ENCODE data around the gene PSMA5.

Gene PSMA5

GRCh38 chr1:109379422-109379821 lies 46.8 kb downstream of the PSMA5 start:
- TF ChIP-seq TCF12 (IDR thresholded peaks at IDR 0.05; ENCODE audit: low read depth): no peak
- no peak for TF ChIP-seq RAD21 (IDR thresholded peaks at IDR 0.05; ENCODE audit: low read depth)
- TF ChIP-seq NFIC (IDR thresholded peaks at IDR 0.05): no peak
- no peak for TF ChIP-seq USF1 (IDR thresholded peaks at IDR 0.05)
- no peak for TF ChIP-seq CREB1 (IDR thresholded peaks at IDR 0.05; ENCODE audit: low read depth)
- no peak for TF ChIP-seq TEAD4 (IDR thresholded peaks at IDR 0.05)
- no peak for TF ChIP-seq YY1 (IDR thresholded peaks at IDR 0.05; ENCODE audit: low read depth)
- TF ChIP-seq CEBPB (IDR thresholded peaks at IDR 0.05): no peak
- no peak for TF ChIP-seq TAF1 (IDR thresholded peaks at IDR 0.05; ENCODE audit: low read depth)
- no peak for TF ChIP-seq EP300 (IDR thresholded peaks at IDR 0.05; ENCODE audit: borderline replicate concordance)
- TF ChIP-seq EGR1 (IDR thresholded peaks at IDR 0.05): no peak
- no peak for TF ChIP-seq FOXM1 (IDR thresholded peaks at IDR 0.05; ENCODE audit: borderline replicate concordance, low read depth)
- no peak for TF ChIP-seq ZBTB7A (IDR thresholded peaks at IDR 0.05; ENCODE audit: low read depth)

DNA sequence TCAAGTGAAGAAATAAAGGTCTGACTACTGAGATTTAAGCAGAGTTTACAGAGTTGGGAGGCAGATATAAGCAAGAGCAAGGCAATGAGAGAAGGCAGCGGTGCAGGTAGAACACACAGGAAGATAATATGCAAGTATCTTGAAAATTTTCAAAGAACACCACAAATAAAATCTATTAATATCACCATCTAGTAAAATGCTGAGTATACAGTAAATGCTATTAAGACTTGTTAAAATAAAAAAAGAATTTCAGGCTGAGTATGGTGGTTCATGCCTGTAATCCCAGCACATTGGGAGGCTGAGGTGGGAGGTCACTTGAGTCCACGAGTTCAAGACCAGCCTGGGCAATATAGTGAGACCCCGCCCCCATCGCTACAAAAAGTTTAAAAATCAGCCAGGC lies 48.5 kb downstream of the PSMA5 start:
- TF ChIP-seq TAF1 (IDR thresholded peaks at IDR 0.05; ENCODE audit: low read depth) (no peak), YY1 (IDR thresholded peaks at IDR 0.05; ENCODE audit: low read depth) (no peak), RAD21 (IDR thresholded peaks at IDR 0.05; ENCODE audit: low read depth) (no peak), USF1 (IDR thresholded peaks at IDR 0.05) (no peak), FOXM1 (IDR thresholded peaks at IDR 0.05; ENCODE audit: borderline replicate concordance, low read depth) (no peak), EGR1 (IDR thresholded peaks at IDR 0.05) (no peak), TCF12 (IDR thresholded peaks at IDR 0.05; ENCODE audit: low read depth) (no peak), EP300 (IDR thresholded peaks at IDR 0.05; ENCODE audit: borderline replicate concordance) (no peak), CEBPB (IDR thresholded peaks at IDR 0.05) (no peak), ZBTB7A (IDR thresholded peaks at IDR 0.05; ENCODE audit: low read depth) (no peak), TEAD4 (IDR thresholded peaks at IDR 0.05) (no peak), NFIC (IDR thresholded peaks at IDR 0.05) (no peak), CREB1 (IDR thresholded peaks at IDR 0.05; ENCODE audit: low read depth) (no peak)
- TF ChIP-seq, protein P1, sequence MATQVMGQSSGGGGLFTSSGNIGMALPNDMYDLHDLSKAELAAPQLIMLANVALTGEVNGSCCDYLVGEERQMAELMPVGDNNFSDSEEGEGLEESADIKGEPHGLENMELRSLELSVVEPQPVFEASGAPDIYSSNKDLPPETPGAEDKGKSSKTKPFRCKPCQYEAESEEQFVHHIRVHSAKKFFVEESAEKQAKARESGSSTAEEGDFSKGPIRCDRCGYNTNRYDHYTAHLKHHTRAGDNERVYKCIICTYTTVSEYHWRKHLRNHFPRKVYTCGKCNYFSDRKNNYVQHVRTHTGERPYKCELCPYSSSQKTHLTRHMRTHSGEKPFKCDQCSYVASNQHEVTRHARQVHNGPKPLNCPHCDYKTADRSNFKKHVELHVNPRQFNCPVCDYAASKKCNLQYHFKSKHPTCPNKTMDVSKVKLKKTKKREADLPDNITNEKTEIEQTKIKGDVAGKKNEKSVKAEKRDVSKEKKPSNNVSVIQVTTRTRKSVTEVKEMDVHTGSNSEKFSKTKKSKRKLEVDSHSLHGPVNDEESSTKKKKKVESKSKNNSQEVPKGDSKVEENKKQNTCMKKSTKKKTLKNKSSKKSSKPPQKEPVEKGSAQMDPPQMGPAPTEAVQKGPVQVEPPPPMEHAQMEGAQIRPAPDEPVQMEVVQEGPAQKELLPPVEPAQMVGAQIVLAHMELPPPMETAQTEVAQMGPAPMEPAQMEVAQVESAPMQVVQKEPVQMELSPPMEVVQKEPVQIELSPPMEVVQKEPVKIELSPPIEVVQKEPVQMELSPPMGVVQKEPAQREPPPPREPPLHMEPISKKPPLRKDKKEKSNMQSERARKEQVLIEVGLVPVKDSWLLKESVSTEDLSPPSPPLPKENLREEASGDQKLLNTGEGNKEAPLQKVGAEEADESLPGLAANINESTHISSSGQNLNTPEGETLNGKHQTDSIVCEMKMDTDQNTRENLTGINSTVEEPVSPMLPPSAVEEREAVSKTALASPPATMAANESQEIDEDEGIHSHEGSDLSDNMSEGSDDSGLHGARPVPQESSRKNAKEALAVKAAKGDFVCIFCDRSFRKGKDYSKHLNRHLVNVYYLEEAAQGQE (IDR thresholded peaks at IDR 0.05; ENCODE audit: low read depth): no peak
- TF ChIP-seq, protein P2, sequence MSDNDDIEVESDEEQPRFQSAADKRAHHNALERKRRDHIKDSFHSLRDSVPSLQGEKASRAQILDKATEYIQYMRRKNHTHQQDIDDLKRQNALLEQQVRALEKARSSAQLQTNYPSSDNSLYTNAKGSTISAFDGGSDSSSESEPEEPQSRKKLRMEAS (IDR thresholded peaks at IDR 0.05): no peak

- TF ChIP-seq RAD21 (IDR thresholded peaks at IDR 0.05; ENCODE audit: low read depth): no peak
- TF ChIP-seq EP300 (IDR thresholded peaks at IDR 0.05; ENCODE audit: borderline replicate concordance): no peak
- TF ChIP-seq EGR1 (IDR thresholded peaks at IDR 0.05): no peak
- TF ChIP-seq USF1 (IDR thresholded peaks at IDR 0.05): no peak
- no peak for TF ChIP-seq YY1 (IDR thresholded peaks at IDR 0.05; ENCODE audit: low read depth)
- no peak for TF ChIP-seq NFIC (IDR thresholded peaks at IDR 0.05)
- no peak for TF ChIP-seq TCF12 (IDR thresholded peaks at IDR 0.05; ENCODE audit: low read depth)
Observed at GRCh38 chr1:109373126-109373525, 53.1 kb downstream of the PSMA5 start.

DNA sequence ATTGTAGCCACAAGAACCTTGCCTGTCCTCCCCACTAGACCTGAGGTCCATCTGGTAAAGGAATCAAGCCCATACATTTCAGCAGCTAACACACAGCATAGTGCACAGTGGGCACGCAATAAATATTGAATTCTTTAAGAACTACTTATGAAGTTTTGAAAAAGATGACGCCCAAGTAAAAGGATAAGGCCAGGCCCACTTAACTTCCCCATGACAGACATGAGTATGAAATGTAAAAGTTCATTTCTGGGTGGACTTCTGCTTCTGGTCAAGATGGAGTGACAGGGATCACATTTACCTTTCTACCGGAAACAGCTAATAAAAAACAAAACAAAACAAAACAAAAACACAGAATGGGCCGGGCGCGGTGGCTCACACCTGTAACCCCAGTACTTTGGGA lies 54.0 kb downstream of the PSMA5 start:
- TF ChIP-seq, protein P1 (IDR thresholded peaks at IDR 0.05; ENCODE audit: low read depth): no peak
- no peak for TF ChIP-seq FOXM1 (IDR thresholded peaks at IDR 0.05; ENCODE audit: borderline replicate concordance, low read depth)
- TF ChIP-seq, protein P2 (IDR thresholded peaks at IDR 0.05): no peak
- no peak for TF ChIP-seq RAD21 (IDR thresholded peaks at IDR 0.05; ENCODE audit: low read depth)
- no peak for TF ChIP-seq NFIC (IDR thresholded peaks at IDR 0.05)
- no peak for TF ChIP-seq ZBTB7A (IDR thresholded peaks at IDR 0.05; ENCODE audit: low read depth)
- no peak for TF ChIP-seq CREB1 (IDR thresholded peaks at IDR 0.05; ENCODE audit: low read depth)
- no peak for TF ChIP-seq EP300 (IDR thresholded peaks at IDR 0.05; ENCODE audit: borderline replicate concordance)
- no peak for TF ChIP-seq CEBPB (IDR thresholded peaks at IDR 0.05)
- no peak for TF ChIP-seq TAF1 (IDR thresholded peaks at IDR 0.05; ENCODE audit: low read depth)

DNA sequence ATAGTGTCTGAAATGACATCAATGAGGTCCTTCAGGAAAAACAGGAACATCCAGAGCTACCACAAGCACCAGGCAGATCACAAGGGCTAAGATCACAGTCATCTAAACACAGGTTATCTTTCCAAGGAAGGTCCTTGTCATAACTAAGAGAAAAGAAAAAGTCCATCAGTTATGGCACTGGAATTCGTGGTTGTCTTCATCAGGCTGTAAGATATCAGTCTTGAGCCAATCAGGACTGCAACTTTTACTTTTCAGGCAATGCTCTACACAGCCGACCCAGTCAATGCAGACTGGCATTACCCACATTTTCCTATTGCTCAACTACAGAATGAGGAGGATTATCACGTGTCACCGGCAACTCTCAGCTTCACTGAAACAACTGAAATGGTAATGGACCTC lies 54.9 kb downstream of the PSMA5 start:
- TF ChIP-seq FOXM1 (IDR thresholded peaks at IDR 0.05; ENCODE audit: borderline replicate concordance, low read depth) (no peak), RAD21 (IDR thresholded peaks at IDR 0.05; ENCODE audit: low read depth) (no peak), EP300 (IDR thresholded peaks at IDR 0.05; ENCODE audit: borderline replicate concordance) (no peak), ZBTB7A (IDR thresholded peaks at IDR 0.05; ENCODE audit: low read depth) (no peak), YY1 (IDR thresholded peaks at IDR 0.05; ENCODE audit: low read depth) (no peak), TAF1 (IDR thresholded peaks at IDR 0.05; ENCODE audit: low read depth) (no peak), USF1 (IDR thresholded peaks at IDR 0.05) (no peak), TEAD4 (IDR thresholded peaks at IDR 0.05) (no peak), CREB1 (IDR thresholded peaks at IDR 0.05; ENCODE audit: low read depth) (no peak), CEBPB (IDR thresholded peaks at IDR 0.05) (no peak), TCF12 (IDR thresholded peaks at IDR 0.05; ENCODE audit: low read depth) (no peak), NFIC (IDR thresholded peaks at IDR 0.05) (no peak), EGR1 (IDR thresholded peaks at IDR 0.05) (no peak)
- TF ChIP-seq, protein P2 (IDR thresholded peaks at IDR 0.05): no peak
